Neural cell (in vitro differentiated cells): ENCODE data around the gene CFAP92. TPM values are rescaled to one million over a fixed set of nuclear protein-coding genes. Genes with fewer than 3 reads are reported as not detected.

ENCODE experiments used
- H2AFZ ChIP-seq: fragments of 200-600, 300-800 bp; sonication (generic), shearing (Covaris generic); 2 replicates; pipeline ENCODE4 v1.6.0; 2014; ENCODE audit warnings: low read depth, mild to moderate bottlenecking, antibody characterized with exemption, low read length, moderate library complexity
- H3F3A ChIP-seq: fragments of 200-600 bp; shearing (Covaris generic); 2 replicates; pipeline ENCODE4 v1.6.1; 2016; ENCODE audit warnings: mild to moderate bottlenecking, moderate library complexity, mixed read lengths, antibody characterized with exemption, low read length; ENCODE audit not compliant: insufficient read depth, poor library complexity, severe bottlenecking
- H3K27ac ChIP-seq: fragments of 200-600, 300-800 bp; sonication (generic), shearing (Covaris generic); 2 replicates; pipeline ENCODE4 v1.5.1; 2014; ENCODE audit warnings: mild to moderate bottlenecking, low read length, moderate library complexity
- H3K27me3 ChIP-seq: fragments of 300-800, 200-600 bp; sonication (generic), shearing (Covaris generic); 2 replicates; pipeline ENCODE4 v1.6.0; 2014; ENCODE audit warnings: mild to moderate bottlenecking, low read depth, low read length, moderate library complexity; ENCODE audit not compliant: insufficient read depth
- H3K36me3 ChIP-seq: fragments of 300-800, 200-600 bp; sonication (generic), shearing (Covaris generic); 2 replicates; pipeline ENCODE4 v1.5.1; 2014; ENCODE audit warnings: mild to moderate bottlenecking, antibody characterized with exemption, low read length, moderate library complexity; ENCODE audit not compliant: insufficient read depth
- H3K4me2 ChIP-seq: fragments of 300-800, 200-600 bp; sonication (generic), shearing (Covaris generic); 2 replicates; pipeline ENCODE4 v1.6.0; 2014; ENCODE audit warnings: mild to moderate bottlenecking, low read length
- H3K4me3 ChIP-seq: fragments of 300-800, 200-600 bp; sonication (generic), shearing (Covaris generic); 2 replicates; pipeline ENCODE4 v1.5.1; 2014; ENCODE audit warnings: mild to moderate bottlenecking, low read length, moderate library complexity
- H3K79me2 ChIP-seq: fragments of 200-600 bp; shearing (Covaris generic); replicated peaks from 2 replicates; pipeline ENCODE4 v1.6.0; 2014; ENCODE audit warnings: mild to moderate bottlenecking, low read length, moderate library complexity; ENCODE audit not compliant: insufficient read depth
- H3K9ac ChIP-seq: fragments of 300-800, 200-600 bp; sonication (generic), shearing (Covaris generic); 2 replicates; pipeline ENCODE4 v1.6.1; 2016; ENCODE audit warnings: mild to moderate bottlenecking, low read length, mixed read lengths
- H3K9me2 ChIP-seq: fragments of 200-600 bp; shearing (Covaris generic); 2 replicates; pipeline ENCODE4 v1.6.1; 2016; ENCODE audit warnings: mild to moderate bottlenecking, low read length, mixed read lengths; ENCODE audit not compliant: insufficient read depth
- H3K9me3 ChIP-seq: fragments of 200-600, 300-800 bp; sonication (generic), shearing (Covaris generic); 2 replicates; pipeline ENCODE4 v1.6.1; 2016; ENCODE audit warnings: mild to moderate bottlenecking, mixed run types, low read length, moderate library complexity, mixed read lengths
- H4K20me1 ChIP-seq: fragments of 200-600 bp; shearing (Covaris generic); 2 replicates; pipeline ENCODE4 v1.6.1; 2016; ENCODE audit warnings: mild to moderate bottlenecking, mixed run types; ENCODE audit not compliant: insufficient read depth
- EP300 ChIP-seq: fragments of 450-650 bp; conservative IDR thresholded peaks from 2 replicates; pipeline ENCODE4 v1.6.1; 2014; ENCODE audit warnings: antibody characterized with exemption, mild to moderate bottlenecking, moderate library complexity; ENCODE audit not compliant: poor library complexity, severe bottlenecking
- EZH2 ChIP-seq: fragments of 200-600, 300-800 bp; shearing (Covaris generic), sonication (generic); IDR thresholded peaks from 2 replicates; pipeline ENCODE4 v1.6.1; 2014; ENCODE audit warnings: antibody characterized with exemption, low read length, borderline replicate concordance, mild to moderate bottlenecking; ENCODE audit not compliant: insufficient read depth, poor library complexity, severe bottlenecking
- MXI1 ChIP-seq: fragments of 450-650 bp; conservative IDR thresholded peaks from 2 replicates; pipeline ENCODE4 v1.6.1; 2014; ENCODE audit warnings: antibody characterized with exemption, mild to moderate bottlenecking; ENCODE audit not compliant: poor library complexity, severe bottlenecking
- POLR2AphosphoS5 ChIP-seq: IDR thresholded peaks from 2 replicates; pipeline ENCODE4 v1.6.1; 2012
- RAD21 ChIP-seq: fragments of 450-650 bp; conservative IDR thresholded peaks from 2 replicates; pipeline ENCODE4 v1.6.1; 2014; ENCODE audit warnings: antibody characterized with exemption, mild to moderate bottlenecking, moderate library complexity
- SMC3 ChIP-seq: fragments of 450-650 bp; conservative IDR thresholded peaks from 2 replicates; pipeline ENCODE4 v1.6.1; 2014; ENCODE audit warnings: antibody characterized with exemption, mild to moderate bottlenecking, moderate library complexity; ENCODE audit not compliant: poor library complexity
- TAF1 ChIP-seq: IDR thresholded peaks from 2 replicates; pipeline ENCODE4 v1.6.1; 2012; ENCODE audit warnings: low read depth
- polyA plus RNA-seq: library from polyadenylated mRNA; depleted of rRNA; stranded (reverse); fragments of >200 nt; gene quantifications from 2 replicates; pipeline ENCODE4 v1.2.3, GENCODE V29; 2014
- TF ChIP-seq, protein P1 (sequence below): fragments of 450-650 bp; IDR thresholded peaks from 2 replicates; pipeline ENCODE4 v1.5.1; 2014; ENCODE audit warnings: antibody characterized with exemption, mild to moderate bottlenecking, moderate library complexity; ENCODE audit not compliant: poor library complexity, severe bottlenecking
- TF ChIP-seq, protein P2 (sequence below): IDR thresholded peaks from 2 replicates; pipeline ENCODE4 v1.6.1; 2012; ENCODE audit warnings: borderline replicate concordance

Gene CFAP92
- polyA plus RNA-seq, 1 donor from 2014 or later: 0.69 TPM

GRCh38 chr3:128875556-128876120, 118.2 kb downstream of the CFAP92 start:
- H3K27ac ChIP-seq: no peak overlapping the region
- no peak overlapping the region for H2AFZ ChIP-seq
- no peaks in the 10 kb centered on the region for H3K27me3 ChIP-seq
- peaks cover 21% of the 10 kb centered on the region for H3K79me2 ChIP-seq
- no peaks in the 10 kb centered on the region for H3K36me3 ChIP-seq
- no peaks in the 10 kb centered on the region for H3K9me2 ChIP-seq
- no peak overlapping the region for H3K9ac ChIP-seq
- no peaks in the 10 kb centered on the region for H4K20me1 ChIP-seq
- H3K4me3 ChIP-seq: no peak overlapping the region
- H3K9me3 ChIP-seq: no peaks in the 10 kb centered on the region
- H3K4me2 ChIP-seq: no peak overlapping the region
- no peaks in the 10 kb centered on the region for H3F3A ChIP-seq
- TF ChIP-seq POLR2AphosphoS5 (no peak), EP300 (no peak), RAD21 (no peak), SMC3 (no peak)
- TF ChIP-seq, protein P1, sequence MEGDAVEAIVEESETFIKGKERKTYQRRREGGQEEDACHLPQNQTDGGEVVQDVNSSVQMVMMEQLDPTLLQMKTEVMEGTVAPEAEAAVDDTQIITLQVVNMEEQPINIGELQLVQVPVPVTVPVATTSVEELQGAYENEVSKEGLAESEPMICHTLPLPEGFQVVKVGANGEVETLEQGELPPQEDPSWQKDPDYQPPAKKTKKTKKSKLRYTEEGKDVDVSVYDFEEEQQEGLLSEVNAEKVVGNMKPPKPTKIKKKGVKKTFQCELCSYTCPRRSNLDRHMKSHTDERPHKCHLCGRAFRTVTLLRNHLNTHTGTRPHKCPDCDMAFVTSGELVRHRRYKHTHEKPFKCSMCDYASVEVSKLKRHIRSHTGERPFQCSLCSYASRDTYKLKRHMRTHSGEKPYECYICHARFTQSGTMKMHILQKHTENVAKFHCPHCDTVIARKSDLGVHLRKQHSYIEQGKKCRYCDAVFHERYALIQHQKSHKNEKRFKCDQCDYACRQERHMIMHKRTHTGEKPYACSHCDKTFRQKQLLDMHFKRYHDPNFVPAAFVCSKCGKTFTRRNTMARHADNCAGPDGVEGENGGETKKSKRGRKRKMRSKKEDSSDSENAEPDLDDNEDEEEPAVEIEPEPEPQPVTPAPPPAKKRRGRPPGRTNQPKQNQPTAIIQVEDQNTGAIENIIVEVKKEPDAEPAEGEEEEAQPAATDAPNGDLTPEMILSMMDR: peak; percentile 31

GRCh38 chr3:128874481-128875180, 119.2 kb downstream of the CFAP92 start:
- H3K9me3 ChIP-seq: no peaks in the 10 kb centered on the region
- H2AFZ ChIP-seq: no peak overlapping the region
- peaks cover 12% of the 10 kb centered on the region for H3K79me2 ChIP-seq
- no peak for TF ChIP-seq RAD21
- TF ChIP-seq POLR2AphosphoS5: no peak
- no peak for TF ChIP-seq EZH2
- TF ChIP-seq MXI1: no peak
- TF ChIP-seq EP300: no peak
- TF ChIP-seq, protein P1: no peak
- TF ChIP-seq, protein P2, sequence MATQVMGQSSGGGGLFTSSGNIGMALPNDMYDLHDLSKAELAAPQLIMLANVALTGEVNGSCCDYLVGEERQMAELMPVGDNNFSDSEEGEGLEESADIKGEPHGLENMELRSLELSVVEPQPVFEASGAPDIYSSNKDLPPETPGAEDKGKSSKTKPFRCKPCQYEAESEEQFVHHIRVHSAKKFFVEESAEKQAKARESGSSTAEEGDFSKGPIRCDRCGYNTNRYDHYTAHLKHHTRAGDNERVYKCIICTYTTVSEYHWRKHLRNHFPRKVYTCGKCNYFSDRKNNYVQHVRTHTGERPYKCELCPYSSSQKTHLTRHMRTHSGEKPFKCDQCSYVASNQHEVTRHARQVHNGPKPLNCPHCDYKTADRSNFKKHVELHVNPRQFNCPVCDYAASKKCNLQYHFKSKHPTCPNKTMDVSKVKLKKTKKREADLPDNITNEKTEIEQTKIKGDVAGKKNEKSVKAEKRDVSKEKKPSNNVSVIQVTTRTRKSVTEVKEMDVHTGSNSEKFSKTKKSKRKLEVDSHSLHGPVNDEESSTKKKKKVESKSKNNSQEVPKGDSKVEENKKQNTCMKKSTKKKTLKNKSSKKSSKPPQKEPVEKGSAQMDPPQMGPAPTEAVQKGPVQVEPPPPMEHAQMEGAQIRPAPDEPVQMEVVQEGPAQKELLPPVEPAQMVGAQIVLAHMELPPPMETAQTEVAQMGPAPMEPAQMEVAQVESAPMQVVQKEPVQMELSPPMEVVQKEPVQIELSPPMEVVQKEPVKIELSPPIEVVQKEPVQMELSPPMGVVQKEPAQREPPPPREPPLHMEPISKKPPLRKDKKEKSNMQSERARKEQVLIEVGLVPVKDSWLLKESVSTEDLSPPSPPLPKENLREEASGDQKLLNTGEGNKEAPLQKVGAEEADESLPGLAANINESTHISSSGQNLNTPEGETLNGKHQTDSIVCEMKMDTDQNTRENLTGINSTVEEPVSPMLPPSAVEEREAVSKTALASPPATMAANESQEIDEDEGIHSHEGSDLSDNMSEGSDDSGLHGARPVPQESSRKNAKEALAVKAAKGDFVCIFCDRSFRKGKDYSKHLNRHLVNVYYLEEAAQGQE: no peak
- TF ChIP-seq SMC3: no peak
- no peak for TF ChIP-seq TAF1
- H3K4me2 ChIP-seq: no peak overlapping the region
- no peaks in the 10 kb centered on the region for H3F3A ChIP-seq
- H4K20me1 ChIP-seq: no peaks in the 10 kb centered on the region
- no peak overlapping the region for H3K27ac ChIP-seq
- H3K27me3 ChIP-seq: no peaks in the 10 kb centered on the region
- H3K9me2 ChIP-seq: no peaks in the 10 kb centered on the region
- H3K36me3 ChIP-seq: no peaks in the 10 kb centered on the region
- H3K9ac ChIP-seq: no peak overlapping the region
- no peak overlapping the region for H3K4me3 ChIP-seq
